Hepatocyte (in vitro differentiated cells): ENCODE measurements around the gene TSACC. TPM values are rescaled to one million over a fixed set of nuclear protein-coding genes. Genes with fewer than 3 reads are reported as not detected.

ENCODE experiments used
- DNase-seq: peaks from one replicate; pipeline ENCODE4 v3.0.0-alpha.2; 2016; ENCODE audit warnings: low spot score
- H2AFZ ChIP-seq: fragments of 200-600 bp; sonication (generic); 2 replicates; pipeline ENCODE4 v1.6.0; 2016; ENCODE audit warnings: antibody characterized with exemption, mild to moderate bottlenecking
- H3K27ac ChIP-seq: fragments of 200-600 bp; sonication (generic); 2 replicates; pipeline ENCODE4 v1.5.1; 2016; ENCODE audit warnings: mild to moderate bottlenecking
- H3K27me3 ChIP-seq: fragments of 200-600 bp; sonication (generic); 2 replicates; pipeline ENCODE4 v1.6.1; 2016
- H3K36me3 ChIP-seq: fragments of 200-600 bp; sonication (generic); replicated peaks from 2 replicates; pipeline ENCODE4 v1.5.1; 2016; ENCODE audit warnings: low read depth; ENCODE audit not compliant: insufficient read depth
- H3K4me1 ChIP-seq: fragments of 200-600 bp; sonication (generic); 2 replicates; pipeline ENCODE4 v1.5.1; 2016; ENCODE audit warnings: mild to moderate bottlenecking, moderate library complexity; ENCODE audit not compliant: insufficient read depth
- H3K4me2 ChIP-seq: fragments of 200-600 bp; sonication (generic); 2 replicates; pipeline ENCODE4 v1.6.0; 2016
- H3K4me3 ChIP-seq: fragments of 200-600 bp; sonication (generic); 2 replicates; pipeline ENCODE4 v1.5.1; 2016; ENCODE audit warnings: mild to moderate bottlenecking
- H3K79me2 ChIP-seq: fragments of 200-600 bp; sonication (generic); 2 replicates; pipeline ENCODE4 v1.6.0; 2017; ENCODE audit warnings: mild to moderate bottlenecking
- H3K9me2 ChIP-seq: fragments of 200-600 bp; sonication (generic); replicated peaks from 2 replicates; pipeline ENCODE4 v1.6.0; 2017; ENCODE audit warnings: mild to moderate bottlenecking; ENCODE audit not compliant: insufficient read depth
- H3K9me3 ChIP-seq: fragments of 200-600 bp; sonication (generic); 2 replicates; pipeline ENCODE4 v1.5.1; 2016; ENCODE audit warnings: low read depth, mild to moderate bottlenecking
- H4K20me1 ChIP-seq: fragments of 200-600 bp; sonication (generic); 2 replicates; pipeline ENCODE4 v1.6.0; 2016; ENCODE audit warnings: mild to moderate bottlenecking; ENCODE audit not compliant: insufficient read depth, poor library complexity, severe bottlenecking
- CTCF ChIP-seq: fragments of 200-600 bp; sonication (generic); IDR thresholded peaks from 2 replicates; pipeline ENCODE4 v1.5.1; 2016; ENCODE audit warnings: antibody characterized with exemption, mild to moderate bottlenecking; ENCODE audit not compliant: poor library complexity
- EZH2 ChIP-seq: fragments of 200-600 bp; sonication (generic); IDR thresholded peaks from 2 replicates; pipeline ENCODE4 v1.6.1; 2016; ENCODE audit warnings: antibody characterized with exemption, mild to moderate bottlenecking, borderline replicate concordance
- EZH2phosphoT487 ChIP-seq: fragments of 200-600 bp; sonication (generic); IDR thresholded peaks from one replicate; pipeline ENCODE4 v1.6.1; 2018; ENCODE audit warnings: antibody characterized with exemption, mild to moderate bottlenecking, low read depth, moderate library complexity; ENCODE audit not compliant: unreplicated experiment, severe bottlenecking
- WGBS: methylation state at CpG from one replicate; pipeline ENCODE4 v1.1.6; 2016; ENCODE audit warnings: low lambda C conversion rate; ENCODE audit errors: missing lambda C conversion rate; 5-methylcytosine and 5-hydroxymethylcytosine counted together
- polyA plus RNA-seq: library from polyadenylated mRNA; unstranded; fragments of >200 nt; fragmentation: Nextera tagmentation; extraction: Ambion mirVana; gene quantifications from 2 replicates; pipeline ENCODE4 v1.2.1, GENCODE V29; 2016
- total RNA-seq: library from RNA; depleted of rRNA; stranded (reverse); fragments of >200 nt; gene quantifications from 2 replicates; pipeline ENCODE4 v1.2.3, GENCODE V29; 2014

The TSACC gene
- total and polyA plus RNA-seq, 2 experiments from 2014 or later = 1.5 TPM; not detected in 1

- DNase-seq = no peak
- 35% methylated on average over 6 of the region's 6 CpGs for WGBS
- Histone ChIP-seq H3K9me2 (no peaks in the 10 kb centered on the region), H3K27me3 (peaks cover 8% of the 10 kb centered on the region), H3K27ac (no peak overlapping the region), H2AFZ (no peak overlapping the region), H3K36me3 (no peaks in the 10 kb centered on the region), H3K9me3 (no peaks in the 10 kb centered on the region), H3K4me2 (no peak overlapping the region), H4K20me1 (no peaks in the 10 kb centered on the region), H3K79me2 (no peaks in the 10 kb centered on the region), H3K4me3 (no peak overlapping the region), H3K4me1 (peaks cover 5% of the 10 kb centered on the region)
- TF ChIP-seq EZH2phosphoT487 = no peak
- TF ChIP-seq EZH2 = no peak
- peak; percentile 17 for TF ChIP-seq CTCF
Measured at GRCh38 chr1:156359973-156360372, 21.6 kb downstream of the TSACC start.

GRCh38 chr1:156360534-156360933 is 22.2 kb downstream of the TSACC start:
- Histone ChIP-seq H3K9me2 (no peaks in the 10 kb centered on the region), H3K4me2 (no peak overlapping the region), H3K9me3 (no peaks in the 10 kb centered on the region), H3K4me3 (no peak overlapping the region), H3K36me3 (no peaks in the 10 kb centered on the region), H3K27me3 (peaks cover 8% of the 10 kb centered on the region), H2AFZ (no peak overlapping the region), H3K79me2 (no peaks in the 10 kb centered on the region), H3K27ac (no peak overlapping the region), H4K20me1 (no peaks in the 10 kb centered on the region), H3K4me1 (peaks cover 5% of the 10 kb centered on the region)
- WGBS = 93% methylated on average over 11 of the region's 11 CpGs
- no peak for DNase-seq
- TF ChIP-seq EZH2phosphoT487 (no peak), CTCF (no peak), EZH2 (no peak)

GRCh38 chr1:156365754-156366153 is 27.4 kb downstream of the TSACC start:
- no peak for TF ChIP-seq EZH2
- no peak for TF ChIP-seq EZH2phosphoT487
- no peak for TF ChIP-seq CTCF
- H3K79me2 ChIP-seq = no peaks in the 10 kb centered on the region
- H3K9me2 ChIP-seq = no peaks in the 10 kb centered on the region
- H3K36me3 ChIP-seq = no peaks in the 10 kb centered on the region
- H2AFZ ChIP-seq = no peak overlapping the region
- no peak for DNase-seq
- H3K4me2 ChIP-seq = no peak overlapping the region
- no peaks in the 10 kb centered on the region for H4K20me1 ChIP-seq
- H3K27ac ChIP-seq = no peak overlapping the region
- no peak overlapping the region for H3K4me3 ChIP-seq
- no peaks in the 10 kb centered on the region for H3K27me3 ChIP-seq
- H3K4me1 ChIP-seq = peaks cover 18% of the 10 kb centered on the region
- no peaks in the 10 kb centered on the region for H3K9me3 ChIP-seq
